ENCODE measurements around the gene LRRC45.

LRRC45 gene

DNA sequence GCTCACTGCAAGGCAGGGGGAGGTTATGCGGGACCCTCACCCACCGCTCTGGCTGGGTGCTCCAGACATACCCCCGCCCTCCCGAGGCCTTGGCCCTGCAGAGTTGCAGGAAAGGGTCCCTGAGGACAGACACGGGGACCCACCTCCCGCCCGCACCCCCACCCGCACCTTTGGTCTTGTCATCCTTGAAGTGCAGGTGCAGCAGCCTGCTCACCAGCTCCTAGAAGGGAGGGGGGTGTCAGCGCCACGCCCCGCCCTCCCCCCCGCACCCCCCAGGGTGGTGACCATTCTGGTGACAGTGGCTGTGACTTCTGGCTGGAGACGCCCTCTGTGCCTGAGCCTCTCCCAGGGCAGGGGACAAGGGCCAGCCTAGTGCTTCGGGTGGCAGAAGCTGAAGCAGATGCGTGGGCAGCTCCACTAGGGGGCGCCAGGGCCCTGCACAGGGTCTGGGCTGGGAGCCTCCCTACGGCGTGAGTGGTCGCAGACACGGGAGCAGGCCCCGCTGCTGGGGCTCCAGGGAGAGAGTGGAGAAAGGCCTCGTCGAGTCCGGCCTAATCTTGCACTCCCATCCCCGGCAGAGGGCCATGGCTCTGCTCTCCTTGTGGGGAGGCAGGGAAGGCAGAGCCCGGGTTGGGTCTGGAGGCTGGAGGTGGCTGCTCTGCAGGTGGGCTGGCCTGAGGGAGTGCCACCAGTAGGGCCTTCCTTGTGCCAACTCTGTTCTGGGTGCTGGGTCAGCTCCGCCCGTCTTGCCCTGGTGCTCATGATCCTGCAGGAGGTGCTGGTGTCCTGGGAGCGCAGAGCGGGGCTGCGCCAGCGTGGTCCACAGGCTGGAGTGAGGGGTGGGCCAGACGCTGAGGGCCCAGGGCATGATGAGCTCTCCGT lies 3.2 kb upstream of the LRRC45 start:
- DNase-seq (ENCODE audit: low read depth): no peak

DNA sequence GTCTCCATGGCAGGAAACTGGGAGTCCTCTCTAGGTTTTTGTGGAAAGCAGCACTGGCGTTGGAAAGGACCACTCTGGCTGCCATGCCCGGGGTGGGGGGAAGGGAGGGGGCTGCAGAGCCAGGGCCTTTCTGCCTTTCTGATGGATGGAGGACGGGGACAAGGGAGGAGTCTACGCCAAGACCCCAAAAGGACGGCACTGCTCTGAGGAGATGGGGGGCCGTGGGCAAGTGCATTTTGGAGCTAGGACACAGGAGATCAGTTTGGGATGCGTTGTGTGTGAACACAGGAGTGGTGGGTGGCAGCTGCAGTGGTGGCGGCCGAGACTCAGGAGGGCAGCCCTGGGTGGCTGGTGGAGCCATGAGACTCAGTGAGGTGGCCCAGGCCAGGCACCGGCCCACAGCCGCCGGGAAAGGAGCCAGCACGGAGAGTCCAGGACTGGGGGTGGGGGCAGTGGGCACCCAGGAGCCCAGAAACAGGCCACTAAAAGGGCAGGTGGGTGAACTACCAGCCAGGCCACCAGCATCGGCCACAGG lies 2.5 kb upstream of the LRRC45 start:
- no peak for DNase-seq (ENCODE audit: low read depth)

DNA sequence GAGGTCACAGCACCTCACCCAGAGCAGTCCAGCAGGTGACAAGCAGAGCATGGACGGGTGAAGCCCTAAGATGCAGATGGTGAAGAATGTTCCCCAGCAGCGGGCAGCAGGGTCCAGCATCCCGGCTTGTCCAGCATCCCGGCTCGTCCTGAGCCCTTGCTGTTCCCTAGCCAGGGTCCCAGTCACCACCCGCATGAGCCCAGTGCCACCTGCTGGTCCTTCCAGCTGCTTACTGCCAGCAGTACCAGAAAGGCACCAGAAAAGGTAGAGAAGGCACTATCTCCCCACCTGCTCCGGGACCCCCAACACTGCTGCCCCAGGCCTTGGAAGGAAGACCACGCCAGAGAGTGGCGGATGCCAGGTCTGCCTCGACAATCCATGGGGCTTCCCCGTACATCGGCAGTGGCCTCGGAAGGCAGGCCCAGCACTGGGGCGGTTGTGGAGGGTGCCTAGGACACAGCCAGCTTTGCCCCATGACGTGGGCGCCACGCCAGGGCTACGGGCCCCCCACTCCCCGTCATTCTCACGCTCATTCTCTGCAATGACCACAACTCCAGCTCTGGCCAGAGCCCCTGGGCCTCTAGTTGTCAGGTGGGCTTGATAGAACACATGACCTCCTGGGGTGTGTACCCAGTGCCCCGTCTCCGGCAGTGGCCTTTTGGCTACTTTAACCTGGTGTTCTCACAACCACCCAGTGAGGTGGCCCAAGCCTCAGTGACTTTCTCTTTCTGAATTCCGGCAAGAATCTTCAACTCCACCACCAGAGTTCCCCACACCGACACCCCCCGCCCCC lies 1.8 kb upstream of the LRRC45 start:
- peak; percentile 72 for DNase-seq (ENCODE audit: low read depth)

DNA sequence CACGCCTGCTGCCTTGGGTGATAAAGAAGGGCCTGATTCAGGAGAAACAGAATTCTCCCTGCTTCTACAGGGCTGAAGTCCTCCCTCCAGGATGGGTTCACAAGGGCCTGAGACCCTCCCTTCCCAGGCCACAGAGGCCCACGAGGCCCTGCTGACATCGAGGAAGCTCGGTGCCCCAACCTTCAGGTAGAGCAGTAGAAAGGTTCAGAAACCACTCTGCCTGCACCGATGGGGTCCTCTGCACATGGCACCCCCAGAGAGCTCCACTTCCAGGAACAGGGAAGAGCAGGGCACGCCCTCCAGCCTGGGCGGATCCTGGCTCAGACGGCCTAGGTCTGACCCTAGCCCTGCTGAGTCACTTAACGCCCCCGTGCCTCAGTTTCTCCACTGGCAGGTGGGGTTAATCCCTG lies 1.2 kb upstream of the LRRC45 start:
- DNase-seq (ENCODE audit: low read depth): no peak

DNA sequence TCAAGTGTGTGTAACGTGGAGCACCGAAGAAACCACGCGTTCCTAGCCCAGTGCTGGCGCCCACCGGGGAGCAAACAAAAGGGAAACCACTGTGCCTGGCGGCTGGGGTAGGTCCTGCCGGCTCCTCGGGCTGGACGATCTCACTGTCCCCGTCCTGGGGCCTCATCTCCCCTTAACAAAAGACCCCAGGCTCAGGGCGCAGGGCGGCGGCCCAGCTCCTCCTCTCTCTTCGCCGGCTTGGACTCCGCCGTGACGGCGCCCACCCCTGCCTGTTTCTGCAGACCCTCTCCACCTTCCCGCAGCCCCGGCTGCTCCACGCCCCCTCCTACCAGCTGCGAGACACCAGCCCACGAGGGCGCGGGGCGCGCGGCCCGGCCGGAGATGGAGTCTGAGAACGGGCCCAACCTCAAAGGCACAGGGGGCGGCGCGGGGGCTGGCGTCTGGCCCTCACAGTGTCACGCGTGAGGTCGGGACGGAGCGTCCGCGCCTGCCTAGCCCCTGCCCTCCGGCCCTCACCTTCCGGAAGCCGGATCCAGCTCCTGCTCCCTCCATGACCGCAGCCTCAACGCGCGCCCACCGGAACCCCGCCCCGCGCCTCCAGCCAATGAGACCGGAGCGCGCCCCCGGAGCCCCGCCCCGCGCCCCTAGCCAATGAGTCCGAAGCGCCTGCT lies 660 bp upstream of the LRRC45 start, which contains the start of gene CENPX:
CENPX (minus strand) TSS at position 569 of the 671 bp plus-strand sequence; CDS start at position 552, 17 bp downstream.
- DNase-seq (ENCODE audit: low read depth): no peak

DNA sequence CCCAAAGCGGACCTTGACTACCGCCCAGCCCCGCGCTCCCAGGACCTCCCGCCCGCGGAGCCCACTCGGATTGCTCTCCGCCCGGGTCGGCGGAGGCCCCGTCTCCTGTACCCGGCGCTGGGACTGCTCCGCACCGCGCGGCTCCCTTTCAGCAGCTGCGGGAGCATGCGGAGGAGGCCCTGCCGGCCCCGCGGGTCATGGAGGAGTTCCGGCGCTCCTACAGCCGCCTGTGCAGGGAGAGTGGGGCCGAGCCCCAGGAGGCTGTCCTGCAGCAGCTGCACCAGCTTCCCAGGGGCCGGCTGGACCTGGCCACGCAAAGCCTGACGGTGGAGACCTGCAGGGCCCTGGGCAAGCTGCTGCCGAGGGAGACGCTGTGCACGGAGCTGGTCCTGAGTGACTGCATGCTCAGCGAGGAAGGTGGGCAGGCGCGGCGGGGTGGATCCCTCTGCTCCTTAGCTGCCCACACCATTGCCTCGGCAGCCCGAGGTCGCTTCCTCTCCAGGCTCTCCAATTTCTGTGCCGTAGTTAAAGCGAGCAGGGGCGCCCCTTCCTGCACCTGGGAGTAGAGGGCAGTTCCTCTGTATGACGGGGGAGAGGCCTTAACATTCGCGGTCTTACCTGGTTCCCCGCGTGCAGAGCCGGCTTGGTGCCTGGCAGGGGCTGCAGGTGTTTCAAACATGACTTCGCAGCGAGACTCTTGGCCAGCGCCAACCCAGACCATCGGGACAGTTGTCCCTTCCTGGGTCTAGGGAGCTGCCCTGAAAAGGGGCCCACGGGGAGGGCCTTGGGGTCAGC lies 539 bp downstream of the LRRC45 start:
- no peak for DNase-seq (ENCODE audit: low read depth)

DNA sequence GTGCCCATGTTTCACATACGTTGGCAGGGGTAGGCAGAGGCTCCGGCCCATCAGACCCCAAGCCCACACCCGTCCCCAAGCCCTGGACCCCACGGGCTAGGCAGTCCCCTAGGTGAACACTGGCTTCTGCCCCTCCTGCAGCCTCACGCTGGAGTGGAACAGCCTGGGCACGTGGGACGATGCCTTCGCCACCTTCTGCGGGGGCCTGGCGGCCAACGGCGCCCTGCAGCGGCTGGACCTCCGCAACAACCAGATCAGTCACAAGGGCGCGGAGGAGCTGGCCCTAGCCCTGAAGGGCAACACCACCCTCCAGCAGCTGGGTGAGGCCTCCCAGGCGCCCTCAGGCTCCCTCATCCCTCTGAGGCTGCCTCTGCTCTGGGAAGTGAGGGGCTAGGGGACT lies 1.8 kb downstream of the LRRC45 start:
- DNase-seq (ENCODE audit: low read depth): no peak

DNA sequence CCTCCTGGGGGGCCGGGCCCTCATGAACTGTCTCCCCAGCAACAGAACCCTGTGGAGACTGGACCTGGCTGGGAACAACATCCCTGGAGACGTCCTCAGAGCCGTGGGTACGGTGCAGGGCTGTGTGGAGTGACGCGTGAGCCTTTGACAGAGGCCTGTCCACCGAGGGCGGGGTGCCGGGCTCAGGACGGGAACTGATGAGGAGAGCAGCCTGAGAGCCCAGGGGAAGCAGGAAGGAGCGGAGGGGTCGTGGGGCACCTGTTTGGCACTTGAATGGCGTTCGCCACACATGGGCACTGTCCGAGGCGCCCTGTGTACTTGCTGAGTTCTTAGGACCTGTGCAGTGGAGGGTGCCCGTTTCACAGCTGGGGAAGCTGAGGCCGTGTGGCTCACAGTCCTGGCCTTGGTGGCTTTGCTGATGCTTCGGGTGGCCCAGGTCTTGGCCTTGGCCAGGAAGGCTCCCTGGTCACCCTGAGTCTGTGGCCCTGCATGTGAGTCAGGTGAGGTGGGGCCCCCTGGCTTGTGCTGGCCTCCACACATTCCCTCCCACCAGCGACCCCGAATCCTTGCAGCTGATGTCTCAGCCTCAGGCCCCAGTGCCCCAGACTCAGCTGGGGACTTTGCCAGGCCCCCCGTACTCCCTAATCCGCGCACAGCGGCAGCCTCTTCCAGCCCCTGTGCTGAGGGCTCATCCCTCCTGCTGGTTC lies 2.4 kb downstream of the LRRC45 start:
- DNase-seq (ENCODE audit: low read depth): no peak

DNA sequence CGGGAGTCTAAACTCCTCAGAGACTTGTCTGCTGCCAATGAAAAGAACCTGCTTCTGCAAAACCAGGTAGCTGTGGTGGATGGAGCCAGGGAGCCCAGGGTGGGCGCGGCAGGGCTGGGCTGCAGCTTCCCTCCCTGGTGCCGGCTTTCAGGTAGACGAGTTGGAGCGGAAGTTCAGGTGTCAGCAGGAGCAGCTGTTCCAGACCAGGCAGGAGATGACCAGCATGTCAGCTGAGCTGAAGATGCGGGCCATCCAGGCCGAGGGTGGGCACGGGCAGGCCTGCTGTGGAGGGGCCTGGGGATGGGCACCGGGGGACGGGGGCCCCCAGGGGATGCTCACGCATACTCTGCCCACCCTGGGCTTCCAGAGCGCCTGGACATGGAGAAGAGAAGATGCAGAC lies 5.1 kb downstream of the LRRC45 start:
- no peak for DNase-seq (ENCODE audit: low read depth)

DNA sequence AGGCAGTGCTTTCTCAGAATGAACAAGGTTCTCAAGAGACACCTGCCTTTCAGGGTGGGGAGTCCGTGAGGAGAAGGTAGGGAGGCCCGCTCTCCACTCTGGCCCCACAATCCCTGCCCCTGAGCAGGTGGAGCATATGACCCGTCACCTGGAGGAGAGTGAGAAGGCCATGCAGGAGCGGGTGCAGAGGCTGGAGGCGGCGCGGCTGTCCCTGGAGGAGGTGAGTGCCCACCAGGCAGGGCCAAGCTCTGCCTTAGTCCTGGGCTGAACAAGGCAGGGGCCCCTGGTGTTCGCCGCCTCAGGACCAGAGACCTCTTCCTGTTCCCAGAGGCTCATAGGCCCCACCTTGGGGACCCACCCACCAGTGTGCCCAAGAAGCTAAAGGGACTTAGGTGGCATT lies 5.9 kb downstream of the LRRC45 start:
- DNase-seq (ENCODE audit: low read depth): no peak

DNA sequence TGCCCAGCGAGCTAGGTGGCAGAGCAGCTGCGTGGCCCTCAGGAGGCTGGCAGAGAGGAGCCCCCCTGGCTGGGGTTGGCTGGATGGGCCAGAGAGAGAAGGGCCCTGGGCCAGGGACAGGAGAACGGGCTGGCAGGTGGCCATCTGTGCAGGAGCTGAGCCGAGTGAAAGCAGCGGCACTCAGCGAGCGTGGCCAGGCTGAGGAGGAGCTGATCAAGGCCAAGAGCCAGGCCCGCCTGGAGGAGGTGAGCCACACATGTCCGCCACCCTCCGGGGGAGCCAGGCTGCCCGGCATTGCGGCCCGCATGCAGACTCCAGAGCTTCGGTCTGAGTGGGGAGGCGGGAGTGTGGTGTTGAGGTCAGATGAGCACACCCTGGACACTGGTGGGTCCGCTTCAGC lies 6.3 kb downstream of the LRRC45 start:
- DNase-seq (ENCODE audit: low read depth): no peak

DNA sequence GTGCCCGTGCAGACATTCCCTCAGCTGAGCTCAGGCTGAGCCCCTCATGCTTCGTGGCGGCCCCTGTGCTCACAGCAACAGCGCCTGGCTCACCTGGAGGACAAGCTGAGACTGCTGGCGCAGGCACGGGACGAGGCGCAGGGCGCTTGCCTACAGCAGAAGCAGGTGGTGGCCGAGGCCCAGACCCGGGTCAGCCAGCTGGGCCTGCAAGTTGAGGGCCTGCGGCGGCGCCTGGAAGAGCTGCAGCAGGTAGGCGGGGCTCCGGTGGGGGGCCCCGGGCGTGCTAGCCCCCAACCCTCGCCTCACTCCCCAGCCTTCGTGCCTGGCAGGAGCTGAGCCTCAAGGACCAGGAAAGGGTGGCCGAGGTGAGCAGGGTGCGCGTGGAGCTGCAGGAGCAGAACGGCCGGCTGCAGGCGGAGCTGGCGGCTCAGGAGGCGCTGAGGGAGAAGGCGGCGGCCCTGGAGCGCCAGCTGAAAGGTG lies 6.9 kb downstream of the LRRC45 start:
- no peak for DNase-seq (ENCODE audit: low read depth)

DNA sequence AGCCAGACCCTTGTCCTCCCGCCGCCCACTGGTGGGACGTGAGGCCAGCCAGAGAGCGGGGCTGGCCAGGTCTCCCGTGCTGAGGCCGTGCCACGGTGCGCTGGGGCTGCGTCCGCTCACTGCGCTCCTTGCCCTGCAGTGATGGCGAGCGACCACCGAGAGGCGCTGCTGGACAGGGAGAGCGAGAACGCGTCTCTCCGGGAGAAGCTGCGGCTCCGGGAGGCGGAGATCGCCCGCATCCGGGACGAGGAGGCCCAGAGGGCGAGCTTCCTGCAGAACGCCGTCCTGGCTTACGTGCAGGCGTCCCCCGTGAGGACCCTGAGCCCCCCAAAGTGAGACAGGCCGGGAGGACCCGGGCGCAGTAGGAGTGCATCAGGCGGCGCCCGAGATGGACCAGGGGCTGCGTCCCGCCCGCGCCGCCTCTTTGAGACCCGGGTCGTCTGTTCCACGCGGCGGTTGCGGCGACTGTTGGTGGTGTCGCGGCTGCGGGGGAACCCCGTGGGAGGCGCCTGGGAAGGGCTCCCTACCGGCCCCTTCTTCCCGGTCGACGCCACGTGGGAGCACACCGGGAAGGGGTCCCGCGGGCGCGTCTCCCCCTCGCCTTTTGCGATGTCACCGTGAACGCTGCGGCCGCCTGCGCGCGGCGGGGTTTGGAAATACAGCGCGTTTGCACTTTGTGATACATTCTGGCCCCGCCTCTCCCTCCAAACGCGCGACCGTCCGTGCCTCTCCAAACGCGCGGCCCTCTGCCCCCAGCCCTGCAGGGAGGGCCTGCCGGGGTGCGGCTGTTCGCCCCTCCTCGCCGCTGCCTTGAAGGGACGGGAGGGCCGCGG lies 7.6 kb downstream of the LRRC45 start:
- DNase-seq (ENCODE audit: low read depth): peak; percentile 80

DNA sequence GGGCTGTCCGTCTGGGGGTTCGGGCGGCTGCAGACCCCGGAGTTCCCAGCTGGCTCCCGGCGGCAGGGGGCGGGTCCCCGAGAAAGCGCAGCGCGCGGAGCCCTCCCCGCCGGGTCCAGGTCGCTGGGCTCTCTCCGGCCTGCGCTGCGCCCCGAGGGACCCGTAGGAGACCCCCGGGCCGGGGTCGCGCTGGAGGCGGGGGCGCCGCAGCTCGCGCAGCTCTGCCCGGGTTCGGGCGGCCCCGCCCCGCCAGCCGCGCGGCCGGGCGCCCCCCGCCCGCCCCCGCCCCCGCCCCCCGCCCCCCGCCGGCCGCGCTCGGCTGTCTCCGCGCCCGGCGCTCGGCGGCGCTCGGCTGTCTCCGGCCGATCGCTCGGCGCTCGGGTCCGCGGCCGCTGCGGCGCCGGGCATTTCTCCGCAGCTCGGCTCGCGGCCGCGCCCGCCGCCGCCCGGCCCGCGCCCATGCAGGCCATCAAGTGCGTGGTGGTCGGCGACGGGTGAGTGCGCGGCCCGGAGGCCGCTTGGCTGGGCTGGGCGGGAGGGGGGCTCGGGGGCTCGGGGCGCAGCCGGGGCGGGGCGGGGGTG lies 8.3 kb downstream of the LRRC45 start, which contains the start of gene RAC3:
RAC3 (plus strand) TSS at position 376 of the 582 bp plus-strand sequence; CDS start at position 460, 84 bp downstream.
- no peak for DNase-seq (ENCODE audit: low read depth)

DNA sequence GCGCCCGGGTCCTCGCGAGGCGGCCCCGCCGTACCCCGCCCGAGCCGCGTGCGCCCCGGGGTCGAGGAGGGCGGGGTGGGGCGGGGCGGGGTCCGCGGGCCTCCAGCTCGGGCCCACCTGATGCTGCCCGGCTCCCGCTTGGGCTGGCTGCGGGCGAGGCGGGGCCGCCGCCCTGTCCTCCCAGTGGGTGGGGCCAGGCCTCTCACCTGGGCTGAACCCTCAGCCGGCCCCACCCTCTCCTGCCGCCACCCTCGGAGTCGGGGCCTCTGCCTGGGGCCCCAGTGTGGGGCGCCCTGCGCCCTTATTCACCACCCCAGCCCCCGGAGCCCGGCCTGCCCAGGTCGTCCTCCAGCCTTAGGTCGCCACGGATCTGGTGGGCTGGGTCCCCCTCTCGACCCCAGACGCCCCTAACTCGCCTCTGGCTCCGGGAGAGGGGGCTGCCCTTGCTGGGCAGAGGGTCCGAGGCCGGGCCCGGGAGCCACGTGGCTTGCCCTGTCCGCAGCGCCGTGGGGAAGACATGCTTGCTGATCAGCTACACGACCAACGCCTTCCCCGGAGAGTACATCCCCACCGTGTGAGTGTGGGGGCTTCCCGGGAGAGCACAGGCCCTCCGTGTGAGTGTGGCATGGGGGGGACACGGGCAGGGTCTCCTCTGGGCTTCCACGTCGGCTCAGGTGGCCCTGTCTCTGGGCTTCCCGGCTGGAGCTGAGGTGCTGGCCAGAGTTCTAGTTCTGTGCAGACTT lies 9.0 kb downstream of the LRRC45 start:
- no peak for DNase-seq (ENCODE audit: low read depth)

DNA sequence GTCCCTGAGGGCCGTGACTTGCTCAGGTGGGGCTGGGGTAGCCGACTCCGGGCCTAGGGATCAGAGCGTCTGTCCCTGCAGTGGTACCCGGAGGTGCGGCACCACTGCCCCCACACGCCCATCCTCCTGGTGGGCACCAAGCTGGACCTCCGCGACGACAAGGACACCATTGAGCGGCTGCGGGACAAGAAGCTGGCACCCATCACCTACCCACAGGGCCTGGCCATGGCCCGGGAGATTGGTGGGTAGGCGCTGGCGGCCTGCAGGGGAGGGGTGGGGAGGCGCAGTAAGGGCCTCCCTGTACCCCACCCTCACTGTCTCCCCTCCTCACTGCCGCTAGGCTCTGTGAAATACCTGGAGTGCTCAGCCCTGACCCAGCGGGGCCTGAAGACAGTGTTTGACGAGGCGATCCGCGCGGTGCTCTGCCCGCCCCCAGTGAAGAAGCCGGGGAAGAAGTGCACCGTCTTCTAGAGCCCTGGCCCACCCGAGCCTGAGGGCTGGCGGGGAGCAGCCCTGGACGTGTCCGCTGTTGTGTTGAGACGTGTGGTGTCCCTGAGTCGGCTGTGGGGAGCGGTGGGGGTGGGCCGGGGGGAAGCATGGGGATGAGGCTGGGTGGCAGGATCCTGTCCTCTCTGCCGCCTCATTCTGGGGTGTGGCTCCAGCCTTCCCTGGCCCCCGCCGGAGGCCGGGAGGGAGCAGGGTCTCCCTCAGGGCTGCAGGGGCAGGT lies 10.4 kb downstream of the LRRC45 start:
- no peak for DNase-seq (ENCODE audit: low read depth)

DNA sequence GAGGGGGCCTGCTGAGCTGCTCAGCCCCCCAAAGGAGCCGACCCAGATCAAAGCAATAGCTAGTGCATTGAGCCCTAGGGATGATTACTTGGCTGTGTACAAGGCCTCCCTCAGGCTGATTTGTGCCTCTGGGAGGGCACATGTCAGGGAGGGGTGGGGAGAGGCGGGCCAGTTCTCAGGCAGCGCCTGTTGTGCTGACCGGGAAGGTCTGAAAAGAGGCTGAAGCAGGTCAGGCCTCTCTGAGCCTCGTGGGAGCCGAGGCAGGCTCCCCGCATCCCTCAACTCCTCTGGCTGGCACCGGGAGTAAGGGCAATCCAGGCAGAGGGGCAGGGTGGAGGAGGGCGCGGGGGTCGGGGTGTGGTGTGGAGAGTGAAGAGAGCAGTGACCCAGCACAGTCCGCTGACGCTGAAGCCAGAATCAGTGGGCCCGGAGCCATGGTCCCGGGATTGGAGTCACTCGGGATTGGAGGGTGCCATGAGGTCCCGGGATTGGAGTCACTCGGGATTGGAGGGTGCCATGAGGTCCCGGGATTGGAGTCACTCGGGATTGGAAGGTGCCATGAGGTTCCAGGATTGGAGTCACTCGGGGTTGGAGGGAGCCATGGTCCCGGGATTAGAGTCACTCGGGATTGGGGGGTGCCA lies 11.4 kb downstream of the LRRC45 start:
- no peak for DNase-seq (ENCODE audit: low read depth)

Data from fibroblast of gingiva (primary cell).